ENCODE measurements around the gene SFT2D3.

DNA sequence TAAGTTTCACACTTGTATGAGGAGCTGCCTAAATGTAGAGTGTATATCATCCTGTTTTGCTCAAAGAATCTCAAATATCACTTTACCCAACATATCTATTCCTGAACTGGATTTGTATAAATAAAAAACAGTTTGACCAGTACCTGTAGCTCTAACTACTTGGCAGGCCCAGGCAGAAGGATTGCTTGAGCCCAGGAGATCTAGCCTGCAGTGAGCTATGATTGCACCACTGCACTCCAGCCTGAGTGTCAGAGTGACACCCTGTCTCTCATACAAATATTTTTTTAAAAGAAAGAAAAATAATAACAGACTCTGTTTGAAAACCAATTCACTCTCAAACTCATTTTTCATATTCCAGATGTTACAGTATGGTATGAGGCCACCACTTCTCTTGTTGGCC, 18.2 kb upstream of the SFT2D3 start:
- TF ChIP-seq, protein P1, sequence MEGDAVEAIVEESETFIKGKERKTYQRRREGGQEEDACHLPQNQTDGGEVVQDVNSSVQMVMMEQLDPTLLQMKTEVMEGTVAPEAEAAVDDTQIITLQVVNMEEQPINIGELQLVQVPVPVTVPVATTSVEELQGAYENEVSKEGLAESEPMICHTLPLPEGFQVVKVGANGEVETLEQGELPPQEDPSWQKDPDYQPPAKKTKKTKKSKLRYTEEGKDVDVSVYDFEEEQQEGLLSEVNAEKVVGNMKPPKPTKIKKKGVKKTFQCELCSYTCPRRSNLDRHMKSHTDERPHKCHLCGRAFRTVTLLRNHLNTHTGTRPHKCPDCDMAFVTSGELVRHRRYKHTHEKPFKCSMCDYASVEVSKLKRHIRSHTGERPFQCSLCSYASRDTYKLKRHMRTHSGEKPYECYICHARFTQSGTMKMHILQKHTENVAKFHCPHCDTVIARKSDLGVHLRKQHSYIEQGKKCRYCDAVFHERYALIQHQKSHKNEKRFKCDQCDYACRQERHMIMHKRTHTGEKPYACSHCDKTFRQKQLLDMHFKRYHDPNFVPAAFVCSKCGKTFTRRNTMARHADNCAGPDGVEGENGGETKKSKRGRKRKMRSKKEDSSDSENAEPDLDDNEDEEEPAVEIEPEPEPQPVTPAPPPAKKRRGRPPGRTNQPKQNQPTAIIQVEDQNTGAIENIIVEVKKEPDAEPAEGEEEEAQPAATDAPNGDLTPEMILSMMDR (IDR thresholded peaks at IDR 0.05; ENCODE audit: borderline replicate concordance, extremely low read depth, low read length, poor library complexity, severe bottlenecking), result no peak
- no peak for TF ChIP-seq EZH2 (IDR thresholded peaks at IDR 0.05; ENCODE audit: borderline replicate concordance, low read depth, low read length, severe bottlenecking)

Data from DND-41 (cell line).